DOHH2 (cell line): ENCODE measurements around the gene TXNDC2.

ENCODE experiments used
- CTCF ChIP-seq: fragments of 200-600 bp; sonication (generic); IDR thresholded peaks from one replicate; pipeline ENCODE4 v1.5.1; 2014; ENCODE audit warnings: antibody characterized with exemption, mild to moderate bottlenecking, low read depth, low read length; ENCODE audit not compliant: poor library complexity, severe bottlenecking
- EZH2phosphoT487 ChIP-seq: fragments of 200-600 bp; sonication (generic); IDR thresholded peaks from 2 replicates; pipeline ENCODE4 v1.6.1; 2017; ENCODE audit warnings: borderline replicate concordance, mild to moderate bottlenecking, antibody characterized with exemption, low read length, moderate library complexity, mixed read lengths

GRCh38 chr18:9913151-9913525, 27.4 kb downstream of the TXNDC2 start:
- TF ChIP-seq CTCF (no peak), EZH2phosphoT487 (no peak)
